ENCODE data around the gene PLPP6. TPM values are rescaled to one million over a fixed set of nuclear protein-coding genes. Genes with fewer than 3 reads are reported as not detected.

The PLPP6 gene
- total and polyA plus RNA-seq, 2 of the 8 experiments (the other 6 are each of a cell fraction or from before 2014, with no cell fraction given) = 11.8 to 13.3 TPM

DNA sequence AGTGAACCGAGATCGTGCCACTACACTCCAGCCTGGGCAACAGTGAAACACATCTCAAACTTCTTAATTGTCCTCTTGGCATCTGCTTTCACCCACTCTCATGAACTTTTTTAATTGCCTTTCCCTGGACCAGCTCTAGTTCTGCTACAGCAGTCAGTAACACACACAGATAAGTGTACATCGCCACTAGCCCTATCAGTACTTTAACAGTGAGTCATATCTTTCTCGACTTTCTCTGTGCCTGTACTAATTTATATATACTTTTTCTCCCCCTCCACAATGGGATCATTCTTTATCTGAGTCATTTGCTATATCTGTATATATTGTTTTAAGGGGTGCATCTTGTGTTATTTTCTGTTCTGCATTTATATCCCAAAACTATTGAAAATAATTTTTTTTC is 24.0 kb downstream of the PLPP6 start:
- Histone ChIP-seq H3K18ac (ENCODE audit: extremely low read depth, low read length) (no peak overlapping the region), H2BK5ac (ENCODE audit: low read depth, low read length) (no peak overlapping the region), H2BK12ac (ENCODE audit: low read depth, low read length) (no peak overlapping the region), H3K23ac (ENCODE audit: insufficient read length) (no peak overlapping the region), H2AFZ (ENCODE audit: low read length) (no peak overlapping the region), H3K9me3 (ENCODE audit: insufficient read depth in 2 of 2, low read depth in 1 of 2, low read length in 1 of 2) (no peaks in the 10 kb centered on the region), H4K91ac (replicated peaks; ENCODE audit: insufficient read length, low read length) (no peak overlapping the region), H3K4me3 (ENCODE audit: extremely low read depth in 1 of 4, insufficient read depth in 2 of 4, low read depth in 3 of 4, low read length in 4 of 4) (no peak overlapping the region), H3K4ac (replicated peaks; ENCODE audit: insufficient read length, low read depth, low read length) (no peak overlapping the region), H3K27me3 (replicated peaks in 1 of 4; ENCODE audit: control insufficient read depth in 3 of 4, extremely low read depth in 1 of 4, insufficient read depth in 3 of 4, low read length in 3 of 4) (no peaks in the 10 kb centered on the region), H3K56ac (replicated peaks; ENCODE audit: insufficient read length, low read depth, low read length) (no peak overlapping the region), H4K20me1 (replicated peaks in 1 of 2; ENCODE audit: control insufficient read depth in 1 of 2, insufficient read depth in 2 of 2, low read length in 2 of 2) (peaks cover 0 to 2% of the 10 kb centered on the region in 2 experiments), H2AK5ac (ENCODE audit: low read depth, low read length) (no peak overlapping the region), H4K8ac (ENCODE audit: extremely low read depth, insufficient read depth, low read length) (no peak overlapping the region), H3K23me2 (ENCODE audit: low read depth, low read length) (no peaks in the 10 kb centered on the region), H2BK20ac (ENCODE audit: low read length) (no peak overlapping the region), H3K4me2 (ENCODE audit: insufficient read depth in 1 of 2, low read depth in 2 of 2, low read length in 2 of 2) (no peak overlapping the region), H2BK15ac (ENCODE audit: low read length) (no peak overlapping the region), H4K5ac (ENCODE audit: insufficient read length, low read depth, low read length) (no peak overlapping the region), H3K14ac (ENCODE audit: insufficient read length) (no peak overlapping the region), H3K79me1 (ENCODE audit: low read depth, low read length) (0 out of 2 replicates have a peak, but pooled peaks cover 2% of the 10 kb centered on the region), H3K9ac (replicated peaks in 1 of 4; ENCODE audit: extremely low read depth in 1 of 4, low read depth in 3 of 4, low read length in 3 of 4) (no peak overlapping the region), H3K4me1 (replicated peaks in 1 of 4; ENCODE audit: control insufficient read depth in 3 of 4, insufficient read depth in 4 of 4, low read length in 3 of 4) (no peaks in the 10 kb centered on the region), H2BK120ac (replicated peaks; ENCODE audit: low read depth, low read length) (no peak overlapping the region), H3K36me3 (ENCODE audit: control insufficient read depth in 2 of 4, insufficient read depth in 4 of 4, low read length in 3 of 4) (peaks cover 4 to 42% (median 12%) of the 10 kb centered on the region in 4 experiments), H3K27ac (ENCODE audit: low read depth, low read length) (no peak overlapping the region), H3K79me2 (ENCODE audit: control insufficient read depth in 1 of 2, insufficient read depth in 2 of 2, low read length in 2 of 2) (peaks cover 2 to 15% of the 10 kb centered on the region in 2 experiments; a peak in 3 of 4 replicates)
- ChIA-PET POLR2A (ENCODE audit: partially characterized antibody) (no interaction called here), CTCF (ENCODE audit: partially characterized antibody) (interaction anchor here (1.4 kb wide), 1 partner anchor 82 kb away, joined by 3 read pairs; no protein-coding TSS in a partner anchor)
- no peak for FAIRE-seq
- WGBS, 2 experiments (ENCODE audit: extremely low coverage in 1 of 2, insufficient coverage in 1 of 2, insufficient read length in 1 of 2, insufficient replicate concordance in 2 of 2, low coverage in 1 of 2, low lambda C conversion rate in 2 of 2, missing lambda C conversion rate in 1 of 2) = 92% methylated on average over 4 of the region's 4 CpGs; no CpG with 5 or more reads in 1 of the 2 experiments
- DNase-seq (ENCODE audit: low read depth in 1 of 2, low spot score in 2 of 2) = no peak
- no peak for TF ChIP-seq CTBP2 (IDR thresholded peaks at IDR 0.05; ENCODE audit: borderline replicate concordance, insufficient read depth, insufficient read length, low read length)

All from H1 (cell line).